D341Med (cell line): Measurements from ENCODE around the gene LIPJ.

Experiments
- DNase-seq: peaks from one replicate; pipeline ENCODE4 v3.0.0; 2012; ENCODE audit warnings: low spot score

LIPJ gene

DNA sequence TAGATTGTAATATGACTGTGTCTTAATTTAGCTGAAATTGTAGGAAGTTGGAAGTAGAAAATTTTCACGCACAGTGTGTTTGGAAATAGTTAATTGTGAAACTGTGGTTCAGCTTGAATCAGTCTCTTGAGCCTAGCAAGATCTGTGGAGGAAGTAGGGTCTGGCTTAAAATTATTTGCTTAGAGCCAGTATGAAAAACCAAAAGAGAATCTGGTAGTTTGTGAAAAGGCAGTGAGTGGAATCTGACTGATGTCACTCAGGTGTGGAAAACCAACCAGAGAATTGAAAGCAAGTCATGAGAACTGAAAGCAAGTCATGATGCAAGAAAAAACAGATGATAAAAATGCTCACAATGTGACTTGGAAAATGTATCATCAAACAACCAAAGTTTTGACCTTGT, 11.5 kb downstream of the LIPJ start:
- no peak for DNase-seq

DNA sequence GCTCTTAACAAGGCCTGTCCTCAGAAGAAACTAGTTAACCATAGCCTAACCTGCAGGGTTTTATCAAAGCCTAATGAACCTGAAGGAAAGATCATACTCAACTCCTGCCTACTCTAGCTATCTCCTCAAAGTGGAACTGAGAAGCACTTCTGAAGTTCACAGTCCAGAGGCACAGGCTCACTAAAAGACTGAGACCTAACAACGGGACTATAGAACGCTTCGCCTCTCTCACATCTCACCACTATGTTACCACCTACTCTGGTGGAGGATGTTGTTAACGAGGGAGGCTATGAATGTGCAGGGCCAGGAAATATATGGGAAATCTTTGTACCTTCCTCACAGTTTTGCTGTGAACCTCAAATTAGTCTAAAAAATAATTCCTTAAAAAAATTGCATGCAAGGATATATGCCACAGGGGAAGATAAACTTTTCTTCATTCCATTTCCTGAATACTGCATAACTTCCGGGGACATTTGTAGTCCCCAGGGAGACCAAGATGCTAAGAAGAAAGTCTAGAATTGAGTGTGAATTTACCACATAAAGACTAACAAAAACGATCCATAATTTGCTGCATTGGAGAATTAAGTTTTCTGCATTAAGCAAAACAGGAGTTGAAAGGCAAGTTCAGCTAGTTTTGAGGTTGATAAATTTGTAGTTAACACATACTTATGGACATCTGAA, 21.6 kb downstream of the LIPJ start:
- DNase-seq, result no peak

DNA sequence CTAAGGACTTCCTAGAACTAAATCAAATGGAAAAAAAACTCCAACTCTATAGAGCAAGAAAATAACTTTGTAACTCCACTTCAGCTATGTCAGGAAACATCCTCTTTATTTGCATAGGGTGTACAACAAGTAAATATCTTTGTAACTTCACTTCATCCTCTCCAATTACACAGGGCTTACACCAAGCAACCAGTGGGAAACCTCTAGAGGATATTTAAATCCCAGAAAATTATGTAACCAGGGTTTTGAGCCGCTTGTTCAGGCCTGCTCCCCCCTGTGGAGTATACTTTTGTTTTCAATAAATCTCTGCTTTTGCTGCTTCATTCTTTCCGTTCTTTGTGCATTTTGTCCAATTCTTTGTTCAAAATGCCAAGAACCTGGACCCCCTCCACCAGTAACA, 22.2 kb downstream of the LIPJ start:
- DNase-seq, result no peak

DNA sequence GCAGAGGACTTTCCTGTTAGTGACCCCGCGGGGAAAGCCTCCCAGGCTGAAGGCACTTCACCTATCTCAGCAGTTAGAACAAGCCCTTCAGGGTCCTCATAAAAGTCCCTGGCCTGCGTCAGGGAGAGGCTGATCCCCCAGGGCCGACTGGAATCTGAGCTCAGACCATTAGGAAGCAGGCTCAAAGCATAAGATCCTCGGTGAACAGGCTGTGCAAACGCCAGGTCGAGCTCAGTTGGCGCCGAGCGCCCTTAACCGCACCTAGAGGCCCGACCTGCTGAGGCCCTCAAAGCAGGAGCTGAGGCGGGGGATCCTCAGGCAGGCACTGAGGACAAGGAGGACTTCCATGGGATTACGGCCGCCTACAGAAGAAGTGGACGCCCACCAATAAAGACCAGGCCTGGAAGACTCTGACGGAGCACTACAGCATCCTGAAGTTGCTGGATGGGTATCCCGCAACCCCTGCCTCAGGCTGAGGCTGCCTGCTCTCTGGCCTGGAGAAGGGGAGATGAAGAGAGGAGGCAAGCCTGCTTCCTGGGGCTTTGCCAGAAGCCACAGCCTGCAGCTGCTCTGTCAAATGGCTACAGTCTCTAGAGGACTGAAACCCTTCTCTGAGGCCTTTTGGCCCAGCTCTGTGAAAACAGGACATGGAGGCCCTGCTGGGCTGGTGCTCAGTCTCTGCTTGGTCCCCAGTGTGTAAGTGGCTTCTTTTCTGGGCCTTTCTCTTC, 29.9 kb downstream of the LIPJ start:
- DNase-seq, result no peak

DNA sequence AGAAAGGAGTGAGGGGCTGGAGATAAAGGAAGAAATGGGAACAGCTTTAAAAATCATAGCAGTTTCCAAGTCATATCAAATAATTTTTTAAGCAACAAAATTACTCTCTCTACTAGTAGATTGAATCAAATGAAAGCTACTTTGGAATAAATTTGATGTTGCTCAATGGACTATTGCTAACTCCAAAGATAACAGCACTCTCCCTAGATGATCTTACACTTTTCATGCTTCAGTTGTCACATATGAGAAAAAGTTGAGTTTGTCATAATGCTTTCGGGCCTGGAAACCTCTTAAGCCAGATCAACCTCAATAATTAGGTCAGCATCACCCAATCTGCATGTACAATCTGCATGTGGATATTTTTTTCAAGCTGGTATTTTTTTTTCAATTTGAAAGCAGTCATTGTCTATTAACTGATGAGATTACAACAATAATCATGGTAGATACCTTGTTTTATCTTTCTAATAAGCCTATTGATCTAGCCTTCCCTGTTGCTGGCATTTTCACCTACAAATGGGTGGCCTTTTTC, 31.3 kb downstream of the LIPJ start:
- DNase-seq, result no peak

DNA sequence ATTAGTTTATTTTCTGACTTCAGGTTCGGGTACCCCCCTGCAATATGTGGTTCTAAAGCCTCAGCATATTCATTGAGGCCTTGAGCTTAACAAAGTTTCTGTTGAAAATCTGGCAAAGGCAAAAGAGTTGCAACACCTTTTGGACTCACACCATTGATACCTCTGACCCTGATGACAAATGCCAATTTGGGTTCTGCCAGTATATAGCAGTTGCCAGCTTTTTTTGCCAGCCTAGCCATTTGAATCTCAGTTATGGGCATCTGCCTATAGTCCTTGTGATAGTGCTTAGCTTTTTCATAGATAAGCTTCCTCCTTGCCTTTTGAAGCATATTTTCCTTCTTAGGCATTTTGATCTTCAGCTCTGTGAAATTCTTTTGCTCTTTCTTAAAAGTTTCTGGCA, 31.9 kb downstream of the LIPJ start:
- DNase-seq, result no peak

DNA sequence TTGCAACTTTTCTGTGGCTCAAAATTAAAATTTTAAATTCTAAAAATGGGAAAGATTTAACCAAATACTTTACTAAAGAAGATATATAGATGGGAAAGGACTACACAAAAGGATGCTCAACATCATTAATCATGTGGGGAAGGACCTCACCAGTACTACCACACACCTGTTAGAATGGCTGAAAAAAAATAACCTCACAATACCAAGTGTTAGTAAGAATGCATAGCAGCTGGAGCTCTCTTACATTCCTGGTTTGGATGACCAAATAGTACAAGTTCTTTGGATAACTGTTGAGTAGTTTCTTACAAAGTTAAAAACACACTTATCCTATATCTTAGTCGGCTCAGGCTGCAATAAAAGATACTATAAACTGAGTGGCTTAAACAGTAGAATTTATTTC, 33.9 kb downstream of the LIPJ start:
- DNase-seq, result no peak

DNA sequence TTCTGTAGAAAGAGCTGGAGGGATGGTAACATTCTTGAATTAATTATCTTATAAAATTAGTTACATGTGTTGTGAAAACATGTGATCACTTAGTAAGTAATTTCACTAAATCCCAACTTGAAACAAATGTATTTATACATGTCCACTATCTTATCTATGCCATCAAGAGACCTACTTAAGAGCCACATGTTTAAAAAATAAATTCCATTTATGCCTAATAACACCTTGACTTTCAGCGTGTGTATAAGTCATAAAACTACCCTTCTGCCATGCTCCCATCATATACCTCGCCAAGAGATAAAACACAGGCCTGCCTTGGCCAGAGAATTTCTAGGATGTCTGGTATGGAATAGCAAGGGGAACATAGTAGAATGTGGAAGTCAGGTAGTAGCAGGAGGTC, 37.3 kb downstream of the LIPJ start:
- DNase-seq, result no peak

DNA sequence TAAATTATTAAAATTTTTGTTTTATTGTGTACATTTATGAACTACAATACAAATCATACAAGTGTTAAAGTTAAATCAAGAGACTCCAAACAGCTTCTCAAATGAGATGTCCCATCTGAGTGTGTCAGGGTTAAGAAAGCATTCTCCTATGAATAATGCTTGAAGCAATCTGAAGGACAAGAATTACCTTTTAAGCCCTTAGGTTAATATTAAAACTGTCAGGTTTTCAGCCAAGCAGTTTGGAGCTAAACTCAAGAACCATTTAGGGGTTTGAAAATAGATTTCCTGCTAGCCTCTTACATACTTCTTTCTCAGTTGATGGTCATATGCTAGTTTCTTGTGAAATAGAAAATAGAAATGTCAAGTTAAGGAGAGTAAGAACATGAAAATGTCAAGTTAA, 38.3 kb downstream of the LIPJ start:
- no peak for DNase-seq

DNA sequence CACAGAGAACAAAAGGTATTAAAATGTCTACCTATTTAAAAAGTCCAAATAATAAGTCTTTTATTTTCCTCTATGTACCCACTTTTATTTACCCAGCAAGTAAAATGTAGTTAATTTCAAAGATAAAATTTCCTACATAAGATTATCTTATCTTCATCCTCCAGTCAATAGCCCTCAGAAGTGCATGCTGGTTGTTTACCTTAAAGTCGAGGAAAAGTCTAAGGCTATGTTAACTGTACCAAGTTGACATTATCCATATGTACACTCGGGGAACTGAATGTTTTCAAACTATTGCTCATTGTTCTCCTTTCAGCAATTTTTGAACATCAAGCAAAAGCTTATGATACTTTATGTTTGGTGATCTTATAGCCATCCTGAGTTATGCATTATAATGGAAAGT, 53.6 kb downstream of the LIPJ start:
- DNase-seq, result no peak

DNA sequence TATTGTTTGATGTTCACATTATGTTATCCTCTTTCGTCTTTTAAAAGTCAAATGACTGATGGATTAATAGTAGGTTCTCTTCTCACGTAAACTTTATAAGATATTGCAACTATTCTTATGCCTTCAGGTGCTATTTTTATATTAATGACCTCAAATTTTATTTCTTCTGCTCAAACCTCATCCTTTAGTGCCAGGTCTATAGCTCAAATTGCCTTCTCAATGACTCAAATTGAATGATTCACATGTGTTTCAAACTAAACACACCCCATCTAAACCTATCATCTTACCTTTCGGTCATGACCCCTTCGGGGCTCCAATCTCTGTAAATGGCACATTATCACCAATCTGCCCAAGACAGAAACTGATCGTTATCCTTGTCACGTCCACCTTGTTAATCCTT, 55.6 kb downstream of the LIPJ start:
- DNase-seq, result no peak

DNA sequence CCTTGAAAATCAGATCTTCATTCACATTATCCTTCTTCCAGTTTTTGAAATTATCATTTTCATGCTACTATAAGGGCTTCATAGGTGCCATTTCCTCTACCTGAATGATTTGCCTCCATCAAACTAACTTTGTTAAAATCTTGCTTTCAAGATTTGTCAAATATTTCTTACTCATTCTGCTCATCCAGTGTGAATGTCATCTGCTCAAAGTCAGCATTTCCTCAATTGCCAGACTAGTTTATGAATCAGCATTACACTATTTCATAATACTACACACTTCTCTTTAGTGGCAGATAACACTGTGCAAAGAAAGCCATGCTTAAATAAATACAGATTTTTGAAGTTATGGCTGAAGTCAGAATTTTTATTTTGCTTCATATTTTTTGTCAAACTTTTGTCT, 56.4 kb downstream of the LIPJ start:
- no peak for DNase-seq

DNA sequence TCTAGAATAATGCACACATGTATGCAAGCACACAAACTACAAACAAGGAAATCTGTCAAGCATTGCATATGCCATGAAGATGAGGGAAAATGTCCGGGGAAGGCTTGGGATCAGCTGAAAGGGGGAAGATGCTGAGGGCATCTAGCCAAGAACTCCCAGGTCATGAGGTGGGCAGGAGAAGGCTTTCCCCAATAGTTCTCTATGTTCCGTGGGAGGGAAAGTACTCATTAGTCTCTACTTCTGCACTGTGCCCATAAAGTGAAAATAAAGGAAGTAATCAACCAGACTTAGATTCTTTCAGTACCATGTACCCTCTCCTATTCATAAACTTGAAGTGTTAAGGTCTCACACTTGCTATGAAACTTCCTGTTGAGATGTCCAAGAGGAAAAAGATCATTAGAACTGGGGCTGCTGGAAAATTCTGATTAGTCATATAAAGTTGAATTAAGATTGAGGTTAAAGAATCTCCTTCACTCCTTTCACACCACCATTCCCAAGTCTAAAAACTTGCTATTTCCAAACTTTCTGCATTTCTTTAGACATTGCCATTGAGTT, 60.6 kb downstream of the LIPJ start:
- DNase-seq, result no peak

DNA sequence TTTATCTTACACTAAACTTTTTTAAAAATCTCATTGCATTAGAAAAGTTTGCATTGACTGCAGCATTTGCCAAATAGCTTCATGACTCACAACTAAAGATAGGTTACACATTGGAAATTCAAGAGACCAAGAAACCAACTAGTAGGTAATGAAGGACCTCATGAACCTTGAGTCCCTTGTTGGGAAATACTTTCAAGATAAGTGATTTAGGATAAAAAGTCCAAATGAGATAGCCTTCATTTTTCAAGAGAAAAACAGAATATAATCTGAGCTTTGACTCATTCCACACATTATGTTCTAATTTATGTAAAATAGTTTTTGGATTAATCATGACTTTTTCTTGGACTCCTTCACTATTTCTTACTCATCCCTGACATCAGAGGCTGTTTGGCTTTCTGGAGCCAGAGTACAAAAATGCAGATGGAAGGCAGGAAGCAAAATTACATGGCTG, 64.6 kb downstream of the LIPJ start:
- DNase-seq, result no peak

DNA sequence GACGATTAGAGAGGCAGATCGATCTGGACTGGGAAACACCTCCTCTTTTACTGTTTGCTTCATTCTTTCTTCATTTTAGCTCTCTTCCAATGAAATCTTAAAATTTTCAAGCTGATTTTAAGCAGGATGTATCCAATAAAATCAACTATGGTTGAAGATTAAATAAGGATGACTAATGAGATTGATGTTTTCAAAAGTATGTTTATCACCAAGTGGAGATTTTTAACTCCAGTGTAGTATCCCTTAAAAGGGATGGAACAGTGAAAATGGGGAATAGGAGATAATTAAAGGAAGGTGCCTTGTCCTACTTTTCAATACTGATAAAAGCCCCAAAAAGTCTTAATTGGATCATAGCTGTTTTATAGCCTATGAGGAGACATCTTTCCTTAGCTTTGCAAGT, 66.1 kb downstream of the LIPJ start:
- DNase-seq, result no peak
